CD4-positive, alpha-beta T cell (primary cell): ENCODE measurements around the gene DHPS. TPM values are rescaled to one million over a fixed set of nuclear protein-coding genes. Genes with fewer than 3 reads are reported as not detected.
A peak's percentile ranks its signal among the peaks of the same experiment; 100 is the strongest.

ENCODE experiments used
- ATAC-seq: fragments of 200-7000 bp; cut with Tn5 transposase; one replicate; pipeline ENCODE4 v1.10.0; 2022; ENCODE audit warnings: mild to moderate bottlenecking; ENCODE audit not compliant: poor library complexity
- CTCF ChIA-PET: fragments of 350-600 bp; sonication (Branson Sonifier 250); formaldehyde crosslinking; loops from one replicate; lab custom pipeline; 2021; ENCODE audit warnings: antibody characterized with exemption, inconsistent platforms; lab: Charles Lee
- POLR2A ChIA-PET: fragments of 350-600 bp; sonication (Branson Sonifier 250); formaldehyde crosslinking; loops from one replicate; lab custom pipeline; 2021; ENCODE audit warnings: antibody characterized with exemption, inconsistent platforms; lab: Charles Lee
- DNase-seq, 14 experiments: peaks; one replicate each; pipeline ENCODE4 v3.0.0-alpha.2; 2013 to 2020; ENCODE audit warnings: mixed read lengths in 2 of 14
- H3K27ac ChIP-seq, 2 donors: one replicate each; pipeline versions ENCODE4 v1.5.1 to v1.7.0; 2013; ENCODE audit warnings: low read length in 2 of 2, low read depth in 1 of 2, mild to moderate bottlenecking in 1 of 2
- H3K27me3 ChIP-seq, 2 experiments: 1 replicate in 1 of 2; 2 replicates in 1 of 2; pipeline versions ENCODE4 v1.6.1 to v1.7.0; 2013; ENCODE audit warnings: low read length in 2 of 2, control low read depth in 1 of 2, mild to moderate bottlenecking in 1 of 2, moderate library complexity in 1 of 2; ENCODE audit not compliant: insufficient read depth in 2 of 2, control insufficient read depth in 1 of 2
- H3K36me3 ChIP-seq: one replicate; pipeline ENCODE4 v1.6.1; 2013; ENCODE audit warnings: low read length, control low read depth; ENCODE audit not compliant: insufficient read depth
- H3K4me1 ChIP-seq: one replicate; pipeline ENCODE4 v1.6.1; 2013; ENCODE audit warnings: low read length, control low read depth; ENCODE audit not compliant: insufficient read depth
- H3K4me3 ChIP-seq: one replicate; pipeline ENCODE4 v1.5.1; 2013; ENCODE audit warnings: mild to moderate bottlenecking, low read length, moderate library complexity
- H3K9me3 ChIP-seq, 2 experiments: 1 replicate in 1 of 2; 2 replicates in 1 of 2; pipeline versions ENCODE4 v1.6.1 to v1.7.0; 2013; ENCODE audit warnings: low read length in 2 of 2, mild to moderate bottlenecking in 2 of 2, control low read depth in 1 of 2, moderate library complexity in 1 of 2; ENCODE audit not compliant: control insufficient read depth in 1 of 2, insufficient read depth in 1 of 2
- H3K27ac Mint-ChIP-seq: one replicate; pipeline ENCODE4 v1.8.0; 2020; ENCODE audit warnings: mixed read lengths
- H3K27me3 Mint-ChIP-seq: one replicate; pipeline ENCODE4 v1.8.0; 2021; ENCODE audit warnings: mixed read lengths
- H3K36me3 Mint-ChIP-seq: one replicate; pipeline ENCODE4 v1.8.0; 2021; ENCODE audit warnings: low read depth, mixed read lengths
- H3K4me1 Mint-ChIP-seq: one replicate; pipeline ENCODE4 v1.8.0; 2021; ENCODE audit warnings: low read depth, mixed read lengths
- H3K4me3 Mint-ChIP-seq: one replicate; pipeline ENCODE4 v1.8.0; 2020; ENCODE audit warnings: mild to moderate bottlenecking, mixed read lengths
- H3K9me3 Mint-ChIP-seq: one replicate; pipeline ENCODE4 v1.8.0; 2020; ENCODE audit warnings: mixed read lengths
- CTCF ChIP-seq: fragments of 200-600 bp; IDR thresholded peaks from one replicate; pipeline ENCODE4 v1.8.0; 2022; ENCODE audit warnings: antibody characterized with exemption, mild to moderate bottlenecking
- intact Hi-C, 2 experiments: fragments of 100-400 bp; cut with DNase I in 1 of 2; cut with micrococcal nuclease in 1 of 2; formaldehyde crosslinking; loops; one replicate each; pipeline versions ENCODE4 v1.15.1 to v1.9.0; 2023 to 2025; cut with DNase I, micrococcal nuclease
- total RNA-seq, 174 experiments: library from RNA in 2 of 174; stranded (reverse) in 2 of 174; gene quantifications; one replicate each; pipeline ENCODE4 v1.2.3 and lab custom pipeline; 2021 to 2026

The DHPS gene
- total RNA-seq, 2 experiments from 2014 or later = 112 to 113 TPM

DNA sequence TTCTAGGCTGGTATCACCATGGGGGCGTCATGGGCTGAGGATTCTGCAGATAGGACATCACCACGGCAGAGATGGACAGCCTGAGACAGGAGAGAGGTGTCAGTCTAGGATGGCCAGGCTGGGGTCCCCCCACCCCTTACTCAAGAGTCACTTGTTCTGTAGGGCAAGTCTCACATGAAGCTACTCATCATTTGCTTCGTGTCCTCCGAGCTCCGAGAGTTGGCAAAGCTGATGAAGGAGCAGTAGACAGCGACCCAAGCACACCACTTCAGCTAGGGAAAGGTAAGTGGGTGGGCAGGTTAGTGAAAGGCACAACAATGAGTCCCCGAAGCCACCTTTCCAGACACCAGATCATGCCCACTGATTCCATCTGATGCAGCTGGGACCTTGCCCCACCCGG is 13.3 kb downstream of the DHPS start:
- Histone ChIP-seq H3K9me3 (no peaks in the 10 kb centered on the region), H3K27ac (peak overlapping the region; percentile 89 to 99), H3K4me3 (peak overlapping the region; percentile 85), H3K27me3 (no peaks in the 10 kb centered on the region), H3K4me1 (peaks cover 66% of the 10 kb centered on the region), H3K36me3 (peaks cover 25% of the 10 kb centered on the region)
- Mint-ChIP-seq H3K4me1 (peaks cover 53% of the 10 kb centered on the region), H3K27ac (peak overlapping the region; percentile 98), H3K9me3 (no peaks in the 10 kb centered on the region), H3K36me3 (peaks cover 54% of the 10 kb centered on the region), H3K4me3 (peak overlapping the region; percentile 92), H3K27me3 (no peaks in the 10 kb centered on the region)
- ATAC-seq (no peak), DNase-seq (no peak)
- no peak for TF ChIP-seq CTCF
- ChIA-PET CTCF (interaction anchor here (0.9 to 2.4 kb wide), 2 partner anchors 28 to 104 kb away, joined by 4 to 16 read pairs; no protein-coding TSS in a partner anchor), POLR2A (interaction anchor here (0.6 to 2.0 kb wide), 9 partner anchors 13 to 124 kb away, joined by 3 to 28 read pairs (median 6); partner anchors contain the start of genes DHPS, FBXW9 and TRIR)
- intact Hi-C loops = loop anchor here (2.0 to 5.0 kb wide), 5 partner anchors 28 to 746 kb away; partner anchors contain the start of gene JUNB (in 1 of the 2)

GRCh38 chr19:12667731-12668302 is 13.9 kb downstream of the DHPS start:
- H3K4me3 ChIP-seq = no peak overlapping the region
- H3K9me3 ChIP-seq = no peaks in the 10 kb centered on the region
- ChIA-PET POLR2A (interaction anchor here (0.6 to 1.3 kb wide), 2 partner anchors 29 to 55 kb away, joined by 3 to 6 read pairs; partner anchors contain the start of gene FBXW9), CTCF (no interaction called here)
- H3K36me3 ChIP-seq = peaks cover 27% of the 10 kb centered on the region
- ATAC-seq (no peak), DNase-seq (no peak)
- peak overlapping the region; percentile 92 for H3K4me3 Mint-ChIP-seq
- H3K27ac ChIP-seq = peak overlapping the region in 1 of 2 donors; percentile 99
- H3K27me3 ChIP-seq = no peaks in the 10 kb centered on the region
- H3K36me3 Mint-ChIP-seq = peaks cover 57% of the 10 kb centered on the region
- H3K27me3 Mint-ChIP-seq = no peaks in the 10 kb centered on the region
- intact Hi-C loops = loop anchor here (2.0 to 5.0 kb wide), 6 partner anchors 27 to 746 kb away; partner anchors contain the start of genes JUNB (in 1 of the 2), ZNF490 (in 1 of the 2) and ZNF791 (in 1 of the 2)
- H3K9me3 Mint-ChIP-seq = no peaks in the 10 kb centered on the region
- TF ChIP-seq CTCF = no peak
- peaks cover 53% of the 10 kb centered on the region for H3K4me1 Mint-ChIP-seq
- peaks cover 66% of the 10 kb centered on the region for H3K4me1 ChIP-seq
- peak overlapping the region; percentile 98 for H3K27ac Mint-ChIP-seq

- ATAC-seq (peak; percentile 69), DNase-seq (peak; percentile 49 to 92 (median 71))
- H3K36me3 ChIP-seq = peaks cover 33% of the 10 kb centered on the region
- intact Hi-C loops = loop anchor here (2.0 to 5.0 kb wide), 5 partner anchors 34 to 744 kb away; partner anchors contain the start of genes JUNB (in 1 of the 2), ZNF490 (in 1 of the 2) and ZNF791 (in 1 of the 2)
- peaks cover 48% of the 10 kb centered on the region for H3K36me3 Mint-ChIP-seq
- CTCF ChIA-PET = interaction anchor here (0.6 to 1.7 kb wide), 4 partner anchors 27 to 299 kb away, joined by 3 to 14 read pairs (median 4); no protein-coding TSS in a partner anchor
- peak within 1 kb of the TSS; percentile 92 for H3K4me3 Mint-ChIP-seq
- H3K4me1 ChIP-seq = peaks cover 66% of the 10 kb centered on the region
- H3K4me3 ChIP-seq = peak within 1 kb of the TSS; percentile 94
- H3K27ac Mint-ChIP-seq = peak within 1 kb of the TSS; percentile 98
- no peaks in the 10 kb centered on the region for H3K9me3 Mint-ChIP-seq
- no peaks in the 10 kb centered on the region for H3K27me3 Mint-ChIP-seq
- peaks cover 48% of the 10 kb centered on the region for H3K4me1 Mint-ChIP-seq
- H3K9me3 ChIP-seq = no peaks in the 10 kb centered on the region
- no peaks in the 10 kb centered on the region for H3K27me3 ChIP-seq
- TF ChIP-seq CTCF = no peak
- H3K27ac ChIP-seq = peak within 1 kb of the TSS; percentile 82 to 85
- POLR2A ChIA-PET = interaction anchor here (0.5 to 2.9 kb wide), 8 partner anchors 15 to 125 kb away, joined by 3 to 13 read pairs (median 5); partner anchors contain the start of genes DHPS, JUNB, TRIR and ZNF490
Observed at GRCh38 chr19:12666265-12667048, 15.2 kb downstream of the DHPS start, which contains the start of the genes MAN2B1 and WDR83. MAN2B1 (minus strand) TSS chr19:12666742; CDS start chr19:12666701, 41 bp downstream. WDR83 (plus strand) TSS chr19:12666807; CDS start chr19:12669791, 2,984 bp downstream.
